NCI-H69 (cell line): Measurements from ENCODE around the gene STEAP1B.

Experiments used
- DNase-seq: peaks from one replicate; lab custom pipeline; 2025; lab: John Stamatoyannopoulos, UW

The STEAP1B gene

DNA sequence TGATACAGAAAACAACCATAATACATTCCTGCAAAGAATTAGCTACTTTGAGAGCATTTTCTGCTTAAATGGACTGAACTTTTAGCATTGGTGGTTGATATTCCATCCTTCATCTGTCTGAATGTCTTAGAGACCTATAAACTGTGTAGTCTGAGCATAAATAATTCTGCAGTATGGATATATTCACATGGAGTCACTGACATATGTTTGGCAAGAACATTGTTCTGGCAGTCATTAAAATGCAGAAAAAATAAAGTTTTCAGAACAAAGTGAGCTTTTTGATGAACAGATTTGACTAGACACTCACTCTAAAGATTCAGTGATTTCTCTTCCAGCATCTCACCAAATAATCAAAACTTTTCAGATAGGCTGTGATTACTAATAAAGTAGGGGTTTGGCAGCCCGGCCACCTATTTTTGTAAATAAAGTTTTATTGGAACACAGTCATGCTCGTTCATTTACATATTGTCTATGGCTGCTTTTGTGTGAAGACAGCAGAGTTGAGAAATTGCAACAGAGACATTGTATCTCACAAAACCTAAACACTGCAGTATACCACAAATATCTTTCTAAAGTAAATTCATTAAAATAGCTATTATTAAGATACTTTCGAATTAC lies 98.9 kb downstream of the STEAP1B start:
- DNase-seq: no peak

DNA sequence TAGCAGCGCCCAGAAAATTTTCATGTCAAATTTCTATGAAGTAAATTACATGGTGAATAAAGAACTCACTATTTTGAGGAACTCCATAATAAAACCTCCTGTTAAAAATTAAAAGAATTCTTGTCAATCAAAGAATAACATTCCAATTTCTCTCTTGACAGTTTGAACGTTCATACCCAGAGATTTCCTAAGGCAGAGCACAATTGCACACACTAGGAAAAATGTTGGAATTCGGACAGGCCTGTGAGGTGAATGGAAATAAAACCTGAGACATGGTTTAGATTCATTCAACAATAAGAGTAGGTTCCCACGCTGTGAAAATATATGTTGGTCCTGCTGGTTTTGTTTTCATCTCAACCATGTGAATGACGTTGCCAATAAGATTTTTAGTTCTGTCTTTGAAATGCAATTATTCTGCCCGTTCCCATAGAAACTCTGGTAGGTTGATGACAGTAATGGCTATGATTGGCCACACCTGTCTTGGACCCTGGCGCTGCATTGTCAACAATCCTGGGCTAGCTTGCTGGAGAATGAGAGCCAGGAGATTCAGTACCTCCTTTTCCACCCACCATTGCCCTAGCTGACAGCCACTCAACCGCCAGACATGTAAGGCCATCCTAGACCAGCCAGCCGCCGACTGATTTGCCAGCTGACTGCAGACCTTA lies 99.7 kb downstream of the STEAP1B start:
- DNase-seq: no peak

DNA sequence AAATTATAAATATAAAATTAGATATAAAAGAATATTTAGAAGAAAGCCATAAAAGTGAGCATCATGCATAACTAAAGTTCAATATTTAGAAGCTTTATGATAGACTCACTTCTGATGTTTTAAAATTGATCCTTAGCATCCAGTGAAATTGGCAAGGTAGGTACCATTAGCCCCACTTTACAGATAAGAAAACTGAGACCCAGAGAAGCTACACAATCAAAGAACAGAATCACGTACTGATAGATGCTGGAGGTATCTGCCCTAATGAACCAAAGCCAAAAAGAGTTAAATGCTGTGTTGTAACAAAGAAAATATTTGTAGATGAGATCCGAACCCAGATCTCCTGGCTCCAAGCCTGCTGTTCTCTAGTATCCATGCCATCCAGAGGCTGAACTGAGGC lies 100.4 kb downstream of the STEAP1B start:
- no peak for DNase-seq

DNA sequence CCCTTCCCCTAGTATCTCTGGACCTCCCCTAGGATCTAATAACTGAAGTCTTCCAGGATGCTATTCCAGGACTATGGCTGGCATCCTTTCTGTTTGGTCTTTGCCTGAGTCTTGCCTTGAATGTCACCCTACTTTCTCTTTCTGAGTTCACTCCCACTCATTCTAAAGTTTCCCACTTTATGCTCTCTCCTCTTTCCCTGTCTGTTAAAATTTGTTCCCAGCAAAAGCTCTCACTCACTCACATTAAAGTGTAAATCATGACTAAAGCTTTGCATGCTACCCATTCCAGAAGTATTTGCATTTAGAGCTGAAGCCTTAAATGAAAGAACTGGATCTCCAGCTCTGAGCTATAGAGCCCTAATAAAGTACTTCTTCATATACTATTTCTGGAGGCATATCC lies 100.9 kb downstream of the STEAP1B start:
- DNase-seq: no peak

DNA sequence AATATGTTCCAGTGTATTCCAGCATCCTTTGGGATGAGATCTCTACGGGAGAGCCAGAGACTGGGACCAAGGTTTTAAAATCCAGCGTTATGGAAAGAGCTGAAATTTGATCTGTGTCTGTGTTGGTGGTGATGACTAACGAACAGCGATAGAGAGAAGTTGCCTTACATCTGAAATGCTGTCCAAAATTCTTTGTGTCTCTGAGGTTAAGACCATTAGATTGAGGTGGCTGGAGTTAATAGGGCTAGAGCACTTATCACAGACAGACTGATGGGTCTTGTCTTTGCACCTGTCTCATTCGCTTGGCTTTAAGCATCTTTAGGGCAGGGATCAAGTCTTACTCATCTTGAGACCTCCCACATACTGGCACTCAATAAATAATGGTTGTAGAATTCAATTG lies 102.0 kb downstream of the STEAP1B start:
- peak; percentile 23 for DNase-seq

DNA sequence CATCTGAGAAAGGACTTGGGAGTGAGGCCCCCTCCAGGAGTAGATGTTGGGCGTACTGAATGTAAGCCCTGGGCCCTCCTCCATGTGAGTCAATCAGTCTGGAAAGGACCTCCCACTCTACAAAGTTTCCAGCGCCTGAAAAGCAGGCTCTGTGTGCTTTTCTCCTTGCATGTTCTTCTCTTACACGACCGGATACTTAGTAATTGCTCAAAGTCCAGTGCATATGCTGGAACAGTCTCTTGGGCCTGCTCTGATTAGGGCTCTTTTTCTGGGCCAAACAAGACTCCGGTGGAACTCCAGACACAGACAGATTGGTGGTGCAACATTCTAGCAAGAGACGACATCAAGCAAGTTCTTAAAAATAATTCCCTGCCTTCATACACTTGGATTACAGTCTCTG lies 104.8 kb downstream of the STEAP1B start:
- DNase-seq: no peak

- no peak for DNase-seq
These were observed 105.2 kb downstream of the STEAP1B start for GRCh38 chr7:22394739-22395138.

DNA sequence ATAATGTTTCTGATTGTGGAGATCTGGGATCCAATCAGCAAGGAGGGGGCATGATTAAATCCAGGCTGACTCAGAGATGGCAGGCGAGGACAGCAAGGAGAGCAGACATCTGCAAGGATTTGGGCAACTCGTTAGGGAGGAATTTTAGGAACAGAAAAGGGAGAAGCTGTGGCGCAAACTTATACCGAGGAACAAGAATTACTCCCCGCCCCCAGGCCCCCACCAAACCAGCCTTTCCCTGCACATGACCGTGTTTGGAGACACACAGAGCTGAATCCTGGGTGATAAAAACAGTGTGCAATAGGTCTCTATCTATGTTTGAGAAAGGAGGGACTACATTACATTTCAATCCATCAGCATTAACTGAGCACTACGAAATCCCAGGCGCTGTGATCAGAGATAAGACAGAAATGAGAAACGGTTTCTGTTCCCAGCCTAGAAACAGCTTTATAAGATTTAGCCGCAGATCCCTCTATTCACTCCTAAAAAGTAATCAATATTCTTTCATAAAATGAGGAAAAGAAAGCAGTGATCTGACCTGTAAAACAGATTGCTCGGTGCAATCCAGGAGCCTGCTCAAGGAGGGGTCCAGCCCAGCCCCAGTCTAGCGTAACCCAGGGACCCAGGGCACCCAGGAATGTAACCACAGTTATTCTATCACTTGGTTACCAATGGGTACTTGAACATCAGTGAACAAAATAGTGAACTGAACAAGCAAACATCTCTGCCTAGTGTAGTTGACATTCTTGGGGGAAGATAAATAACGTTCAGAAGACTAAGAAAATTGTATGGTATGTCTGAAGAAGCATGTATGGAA lies 105.9 kb downstream of the STEAP1B start:
- DNase-seq: no peak

DNA sequence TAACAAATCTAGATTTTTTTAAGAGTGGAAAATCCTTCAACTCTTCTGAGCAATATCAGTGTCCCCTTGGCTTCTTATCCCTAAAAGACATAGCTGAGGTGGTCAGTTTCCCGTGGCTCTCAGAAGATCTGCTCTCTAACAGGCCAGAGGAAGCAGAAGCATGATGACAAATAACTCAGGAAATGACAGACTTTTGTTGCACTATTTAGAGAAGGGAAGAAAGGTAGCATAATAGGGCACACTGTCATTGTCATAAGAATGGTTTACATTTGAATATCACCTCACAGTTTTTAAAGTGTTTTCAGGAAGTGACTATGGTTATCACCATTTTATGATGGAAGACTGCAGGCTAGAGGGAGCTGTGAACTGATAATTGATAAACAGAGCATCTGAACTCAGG lies 109.5 kb downstream of the STEAP1B start:
- no peak for DNase-seq

- DNase-seq: no peak
These were observed 110.1 kb downstream of the STEAP1B start for GRCh38 chr7:22389892-22390291.

- DNase-seq: no peak
These were observed 112.4 kb downstream of the STEAP1B start for GRCh38 chr7:22387583-22387982.

DNA sequence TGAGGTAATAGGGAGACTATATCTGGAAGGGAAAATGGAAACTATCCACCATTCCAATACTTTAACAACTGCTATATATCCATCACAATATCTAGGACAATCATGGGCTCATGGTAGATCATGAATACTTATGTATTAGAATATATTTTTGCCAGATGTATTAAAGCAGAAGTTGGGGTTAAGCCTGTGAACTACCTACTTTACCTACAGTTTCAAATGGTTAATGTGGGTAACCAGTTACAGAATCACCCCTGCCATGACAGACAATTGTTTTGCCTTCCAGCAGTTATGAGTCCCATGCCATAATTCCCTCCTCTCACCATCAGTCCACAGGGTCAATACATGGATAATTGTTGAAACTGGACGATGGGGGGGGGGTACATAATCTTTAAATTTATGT lies 113.1 kb downstream of the STEAP1B start:
- no peak for DNase-seq

- no peak for DNase-seq
These were observed 113.7 kb downstream of the STEAP1B start for GRCh38 chr7:22386206-22386858.

DNA sequence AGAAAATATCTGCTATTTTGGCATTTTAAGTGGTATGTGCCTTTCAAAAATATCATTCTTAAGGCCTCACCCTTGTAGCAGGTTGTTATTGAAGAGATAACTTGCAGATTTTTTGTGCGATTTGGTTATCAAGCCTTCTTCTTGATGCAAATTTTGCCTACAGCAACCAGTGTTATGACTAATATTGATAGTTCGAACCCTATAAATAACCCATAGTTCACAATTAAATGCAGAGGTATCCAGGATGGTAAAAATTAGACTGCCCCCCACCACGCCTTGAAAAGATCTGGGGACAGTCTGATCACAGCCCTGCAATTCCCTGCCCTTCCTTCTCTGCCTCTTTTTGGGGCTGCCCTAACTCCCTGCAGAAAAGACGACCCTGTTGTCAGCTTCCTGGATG lies 114.7 kb downstream of the STEAP1B start:
- DNase-seq: no peak

- DNase-seq: no peak
These were observed 119.7 kb downstream of the STEAP1B start for GRCh38 chr7:22380333-22380732.

DNA sequence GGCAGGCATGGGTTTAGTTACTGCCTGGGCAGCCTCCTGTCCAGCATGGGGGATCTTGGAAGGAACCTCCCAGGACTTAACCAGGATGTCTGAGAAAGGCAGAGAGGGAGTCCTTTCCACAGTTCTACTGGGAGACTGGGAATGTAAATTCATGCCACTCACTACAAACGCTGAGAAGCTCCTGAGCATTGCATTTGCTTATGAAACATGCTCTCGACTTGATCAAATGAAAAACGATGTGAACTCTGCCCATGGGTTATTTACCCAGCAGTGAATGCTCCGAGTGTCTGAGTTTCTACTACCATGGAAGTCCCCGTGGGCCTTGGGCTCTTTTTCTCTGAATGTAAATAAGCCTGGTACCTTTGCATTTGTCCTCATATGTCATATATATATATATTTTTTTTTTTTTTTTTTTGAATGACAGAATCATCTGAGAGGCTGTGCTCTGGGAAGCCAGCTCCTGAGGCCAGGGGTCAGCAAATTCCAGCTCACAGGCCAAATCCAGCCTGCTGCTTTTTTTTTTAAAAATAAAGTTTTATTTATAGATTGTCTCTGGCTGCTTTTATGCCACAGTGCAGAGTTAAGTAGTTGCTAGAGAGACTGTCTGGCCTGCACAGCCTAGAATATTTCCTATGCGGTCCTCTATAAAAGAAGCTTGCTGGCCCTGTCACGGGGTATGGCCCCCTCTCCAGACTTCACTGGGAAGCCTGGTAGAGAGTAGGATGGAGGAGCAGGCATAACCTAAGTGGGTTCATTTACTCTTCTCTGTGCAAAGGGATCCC lies 121.6 kb downstream of the STEAP1B start:
- DNase-seq: no peak

DNA sequence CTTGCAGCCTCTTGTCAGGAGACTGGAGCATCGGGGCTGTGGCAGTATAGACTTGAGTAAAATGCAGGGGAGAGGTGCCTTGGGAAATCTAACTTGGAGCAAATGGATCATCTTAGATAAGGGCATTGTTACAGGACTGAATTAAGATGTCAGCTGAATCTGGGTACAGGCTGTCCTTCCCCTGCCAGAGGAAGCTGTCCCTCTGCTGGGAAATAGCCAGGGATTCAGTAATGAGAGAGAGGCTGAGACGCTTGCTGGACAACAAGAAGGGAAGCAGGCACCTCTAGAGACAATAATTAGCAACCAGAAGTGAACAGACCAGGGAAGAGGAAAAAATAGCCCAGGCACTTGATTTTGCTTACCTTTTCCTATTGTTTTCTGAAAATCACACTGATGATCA lies 122.3 kb downstream of the STEAP1B start:
- no peak for DNase-seq

DNA sequence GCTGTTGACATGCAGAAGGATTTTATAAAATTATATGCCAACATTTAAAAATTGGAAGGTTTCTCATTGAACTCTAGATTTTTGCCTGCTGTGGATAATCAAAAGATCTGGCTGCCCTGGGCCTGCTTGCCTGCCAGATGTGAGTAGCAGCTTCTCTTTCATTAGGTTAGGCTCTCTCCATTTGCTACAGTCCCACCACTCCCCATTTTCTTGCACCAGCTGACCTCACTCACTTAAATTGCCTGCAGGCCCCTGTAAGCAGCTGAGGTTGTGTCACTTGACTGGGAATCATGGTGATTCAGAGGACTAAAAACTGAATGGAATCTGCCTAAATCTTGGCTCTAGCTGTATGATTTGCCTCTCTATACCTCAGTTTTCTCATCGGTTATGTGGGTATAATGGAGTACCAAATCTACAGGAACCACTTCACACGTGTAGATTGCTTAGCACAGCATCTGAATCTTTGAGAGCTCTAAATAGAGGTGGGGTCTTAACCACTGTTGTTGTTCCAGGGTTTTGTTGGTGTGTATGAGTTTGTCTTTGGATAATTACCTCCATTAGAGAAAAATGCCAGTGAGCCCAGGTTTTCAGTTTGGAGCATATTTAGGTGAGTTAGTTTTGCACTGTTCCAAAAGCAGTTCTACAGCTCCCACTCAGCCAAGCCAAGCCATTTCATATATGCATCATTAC lies 124.5 kb downstream of the STEAP1B start:
- peak; percentile 38 for DNase-seq

- DNase-seq: no peak
These were observed 126.1 kb downstream of the STEAP1B start for GRCh38 chr7:22373911-22374310.

DNA sequence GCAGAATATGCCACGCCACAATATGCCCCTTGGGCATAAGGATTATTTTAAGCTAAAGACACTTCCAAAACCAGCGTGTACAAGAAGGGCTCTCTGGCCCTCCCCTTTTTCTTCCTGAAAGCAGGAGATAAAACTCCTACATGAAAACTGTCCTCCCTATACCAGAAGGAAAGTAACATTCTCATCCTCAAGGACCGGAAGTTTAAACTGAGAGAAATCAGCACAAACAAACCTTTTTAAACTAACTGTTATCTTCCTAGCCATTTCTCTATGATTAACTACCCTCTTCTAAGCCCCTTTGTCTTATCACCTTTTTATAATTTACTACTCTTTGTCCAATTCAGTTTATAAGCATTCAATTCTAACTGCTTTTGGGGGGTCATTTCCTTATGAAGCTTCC lies 126.6 kb downstream of the STEAP1B start:
- DNase-seq: no peak

DNA sequence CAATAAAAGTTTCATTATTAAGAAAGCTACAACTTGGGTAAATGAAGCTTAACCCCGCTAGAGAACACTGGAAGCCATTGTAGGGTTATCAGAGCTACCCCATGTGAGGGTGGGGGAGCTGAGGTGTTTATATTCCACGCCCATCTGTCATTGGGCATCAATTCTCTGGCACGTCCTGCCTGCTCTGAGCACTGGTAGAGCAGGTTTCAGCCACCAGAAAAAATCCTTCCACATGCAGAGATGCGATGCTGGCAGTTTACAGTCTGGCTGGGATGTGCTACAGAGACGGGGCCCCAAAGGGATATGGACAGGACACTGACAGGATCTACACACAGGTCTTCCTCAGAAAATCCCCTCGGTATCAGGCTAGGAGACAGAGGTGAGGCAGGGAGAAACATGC lies 127.1 kb downstream of the STEAP1B start:
- no peak for DNase-seq
